GM23338 (cell line): ENCODE data around the gene USF2. TPM values are rescaled to one million over a fixed set of nuclear protein-coding genes. Genes with fewer than 3 reads are reported as not detected.

Experiments used
- ATAC-seq: fragments of 200-7000 bp; cut with Tn5 transposase; 3 replicates; pipeline ENCODE4 v1.9.1; 2020
- DNase-seq: peaks from one replicate; pipeline ENCODE4 v3.0.0-alpha.2; 2015; ENCODE audit warnings: low spot score
- H2AFZ ChIP-seq: fragments of 200-600 bp; sonication (generic); 2 replicates; pipeline ENCODE4 v1.8.0; 2016; ENCODE audit warnings: antibody characterized with exemption, mild to moderate bottlenecking, moderate library complexity
- H3F3A ChIP-seq: fragments of 200-600 bp; sonication (generic); replicated peaks from 2 replicates; pipeline ENCODE4 v1.8.0; 2017; ENCODE audit warnings: antibody characterized with exemption, mixed run types, low read depth
- H3K27ac ChIP-seq: fragments of 200-600 bp; sonication (generic); 2 replicates; pipeline ENCODE4 v1.6.1; 2016; ENCODE audit warnings: low read depth
- H3K27me3 ChIP-seq: fragments of 200-600 bp; sonication (generic); 2 replicates; pipeline ENCODE4 v1.8.0; 2016; ENCODE audit warnings: mild to moderate bottlenecking, mixed run types, moderate library complexity; ENCODE audit not compliant: insufficient read depth
- H3K36me3 ChIP-seq: fragments of 200-600 bp; sonication (generic); 2 replicates; pipeline ENCODE4 v1.8.0; 2016; ENCODE audit warnings: mild to moderate bottlenecking; ENCODE audit not compliant: insufficient read depth
- H3K4me1 ChIP-seq: fragments of 200-600 bp; sonication (generic); 2 replicates; pipeline ENCODE4 v1.8.0; 2016; ENCODE audit warnings: mild to moderate bottlenecking, moderate library complexity; ENCODE audit not compliant: insufficient read depth
- H3K4me2 ChIP-seq: fragments of 200-600 bp; sonication (generic); 2 replicates; pipeline ENCODE4 v1.7.1; 2017; ENCODE audit warnings: mixed run types
- H3K4me3 ChIP-seq: fragments of 200-600 bp; sonication (generic); 2 replicates; pipeline ENCODE4 v1.6.1; 2016; ENCODE audit warnings: mixed run types
- H3K79me2 ChIP-seq: fragments of 200-600 bp; sonication (generic); replicated peaks from 2 replicates; pipeline ENCODE4 v1.8.0; 2017; ENCODE audit warnings: mild to moderate bottlenecking; ENCODE audit not compliant: insufficient read depth
- H3K9me2 ChIP-seq: fragments of 200-600 bp; sonication (generic); 2 replicates; pipeline ENCODE4 v1.8.0; 2017; ENCODE audit not compliant: insufficient read depth
- H4K20me1 ChIP-seq: fragments of 200-600 bp; sonication (generic); replicated peaks from 2 replicates; pipeline ENCODE4 v1.8.0; 2017; ENCODE audit warnings: mild to moderate bottlenecking; ENCODE audit not compliant: insufficient read depth
- H3K27ac Mint-ChIP-seq: 2 replicates; pipeline ENCODE4 v1.8.0; 2020; ENCODE audit warnings: inconsistent platforms, mild to moderate bottlenecking, moderate library complexity, mixed read lengths
- H3K27me3 Mint-ChIP-seq: 3 replicates; pipeline ENCODE4 v1.8.0; 2022; ENCODE audit warnings: low read depth, mild to moderate bottlenecking, moderate library complexity, mixed read lengths, inconsistent platforms; ENCODE audit not compliant: insufficient read depth, poor library complexity
- H3K36me3 Mint-ChIP-seq: 3 replicates; pipeline ENCODE4 v1.8.0; 2021; ENCODE audit warnings: low read depth, mild to moderate bottlenecking, inconsistent platforms, moderate library complexity, mixed read lengths
- H3K4me1 Mint-ChIP-seq: 3 replicates; pipeline ENCODE4 v1.8.0; 2020; ENCODE audit warnings: mild to moderate bottlenecking, inconsistent platforms, mixed read lengths
- H3K4me3 Mint-ChIP-seq: 3 replicates; pipeline ENCODE4 v1.8.0; 2021; ENCODE audit warnings: moderate library complexity, mild to moderate bottlenecking, inconsistent platforms, mixed read lengths
- H3K9me3 Mint-ChIP-seq: 3 replicates; pipeline ENCODE4 v1.8.0; 2020; ENCODE audit warnings: moderate library complexity, mild to moderate bottlenecking, inconsistent platforms, mixed read lengths
- CREB1 ChIP-seq: fragments of 250-450 bp; sonication (Bioruptor Pico); IDR thresholded peaks from 2 replicates; pipeline ENCODE4 v1.5.0; 2020; ENCODE audit warnings: low read depth, mild to moderate bottlenecking, moderate library complexity
- EZH2 ChIP-seq: fragments of 200-600 bp; sonication (generic); IDR thresholded peaks from one replicate; pipeline ENCODE4 v1.8.0; 2017; ENCODE audit warnings: antibody characterized with exemption, mild to moderate bottlenecking, low read depth; ENCODE audit not compliant: unreplicated experiment
- EZH2phosphoT487 ChIP-seq: fragments of 200-600 bp; sonication (generic); IDR thresholded peaks from one replicate; pipeline ENCODE4 v1.8.1; 2018; ENCODE audit warnings: antibody characterized with exemption; ENCODE audit not compliant: unreplicated experiment
- JUNB ChIP-seq: IDR thresholded peaks from one replicate; pipeline ENCODE4 v1.6.1; 2016; ENCODE audit warnings: antibody characterized with exemption; ENCODE audit not compliant: unreplicated experiment
- NANOG ChIP-seq: IDR thresholded peaks from 2 replicates; pipeline ENCODE4 v1.6.1; 2016; ENCODE audit warnings: antibody characterized with exemption, borderline replicate concordance
- POLR2AphosphoS5 ChIP-seq: IDR thresholded peaks from 2 replicates; pipeline ENCODE4 v1.6.1; 2016; ENCODE audit warnings: antibody characterized with exemption, low read depth
- REST ChIP-seq: IDR thresholded peaks from one replicate; pipeline ENCODE4 v1.6.1; 2018; ENCODE audit warnings: antibody characterized with exemption; ENCODE audit not compliant: unreplicated experiment
- STAT1 ChIP-seq: IDR thresholded peaks from one replicate; pipeline ENCODE4 v1.6.1; 2016; ENCODE audit warnings: antibody characterized with exemption; ENCODE audit not compliant: unreplicated experiment
- ZNF114 ChIP-seq: fragments of 250-450 bp; sonication (Bioruptor Pico); IDR thresholded peaks from 2 replicates; pipeline ENCODE4 v1.5.0; 2020; ENCODE audit warnings: mild to moderate bottlenecking, moderate library complexity
- ZNF331 ChIP-seq: fragments of 250-450 bp; sonication (Bioruptor Pico); IDR thresholded peaks from 2 replicates; pipeline ENCODE4 v1.5.0; 2020; ENCODE audit warnings: low read depth, mild to moderate bottlenecking, moderate library complexity
- polyA plus RNA-seq: library from polyadenylated mRNA; unstranded; fragments of >200 nt; fragmentation: Nextera tagmentation; extraction: Ambion mirVana; gene quantifications from 2 replicates; pipeline ENCODE4 v1.2.1, GENCODE V29; 2016
- total RNA-seq: library from RNA; depleted of rRNA; stranded (reverse); fragments of >200 nt; shearing (Covaris generic); gene quantifications from 2 replicates; pipeline ENCODE4 v1.2.3, GENCODE V29; 2014
- TF ChIP-seq, protein P1 (sequence below), 2 experiments: fragments of 200-600 bp in 1 of 2; sonication (generic) in 1 of 2; conservative IDR thresholded peaks; 2 replicates each; pipeline versions ENCODE4 v1.5.1 to v1.6.1; 2016 to 2017; ENCODE audit warnings: antibody characterized with exemption in 2 of 2, low read depth in 2 of 2, mild to moderate bottlenecking in 2 of 2, moderate library complexity in 1 of 2
- TF ChIP-seq, protein P2 (sequence below): IDR thresholded peaks from 2 replicates; pipeline ENCODE4 v1.6.1; 2016; ENCODE audit warnings: antibody characterized with exemption
- TF ChIP-seq, protein P3 (sequence below): fragments of 250-450 bp; sonication (Bioruptor Pico); IDR thresholded peaks from 2 replicates; pipeline ENCODE4 v1.5.0; 2020; ENCODE audit warnings: mild to moderate bottlenecking, moderate library complexity

The USF2 gene
- total and polyA plus RNA-seq, 2 experiments from 2014 or later, result 28.9 to 60.5 TPM

GRCh38 chr19:35226748-35227147 lies 42.0 kb upstream of the USF2 start:
- Histone ChIP-seq H3K4me2 (no peak overlapping the region), H3K27ac (no peak overlapping the region), H3K27me3 (no peaks in the 10 kb centered on the region), H3K79me2 (no peaks in the 10 kb centered on the region), H3F3A (no peaks in the 10 kb centered on the region), H3K4me1 (no peaks in the 10 kb centered on the region), H3K36me3 (no peaks in the 10 kb centered on the region; the same call in 1 of the 2 replicates), H3K4me3 (no peak overlapping the region), H3K9me2 (0 out of 2 replicates have a peak, but pooled peaks cover 3% of the 10 kb centered on the region), H2AFZ (no peak overlapping the region), H4K20me1 (no peaks in the 10 kb centered on the region)
- Mint-ChIP-seq H3K4me3 (no peak overlapping the region; the same call in 2 of the 3 replicates), H3K36me3 (no peaks in the 10 kb centered on the region; the same call in 2 of the 3 replicates), H3K27ac (peak overlapping the region; percentile 27; the same call in 1 of the 2 replicates), H3K9me3 (peaks cover 5% of the 10 kb centered on the region; the same call in 1 of the 3 replicates), H3K4me1 (peaks cover 12% of the 10 kb centered on the region), H3K27me3 (peaks cover 16% of the 10 kb centered on the region)
- no peak for ATAC-seq
- DNase-seq, result no peak
- TF ChIP-seq EZH2 (no peak), REST (no peak), ZNF114 (CRISPR knock-in tag) (no peak), STAT1 (no peak), EZH2phosphoT487 (no peak), JUNB (no peak), ZNF331 (CRISPR knock-in tag) (no peak), CREB1 (CRISPR knock-in tag) (no peak), POLR2AphosphoS5 (no peak), NANOG (no peak)
- TF ChIP-seq, protein P1, sequence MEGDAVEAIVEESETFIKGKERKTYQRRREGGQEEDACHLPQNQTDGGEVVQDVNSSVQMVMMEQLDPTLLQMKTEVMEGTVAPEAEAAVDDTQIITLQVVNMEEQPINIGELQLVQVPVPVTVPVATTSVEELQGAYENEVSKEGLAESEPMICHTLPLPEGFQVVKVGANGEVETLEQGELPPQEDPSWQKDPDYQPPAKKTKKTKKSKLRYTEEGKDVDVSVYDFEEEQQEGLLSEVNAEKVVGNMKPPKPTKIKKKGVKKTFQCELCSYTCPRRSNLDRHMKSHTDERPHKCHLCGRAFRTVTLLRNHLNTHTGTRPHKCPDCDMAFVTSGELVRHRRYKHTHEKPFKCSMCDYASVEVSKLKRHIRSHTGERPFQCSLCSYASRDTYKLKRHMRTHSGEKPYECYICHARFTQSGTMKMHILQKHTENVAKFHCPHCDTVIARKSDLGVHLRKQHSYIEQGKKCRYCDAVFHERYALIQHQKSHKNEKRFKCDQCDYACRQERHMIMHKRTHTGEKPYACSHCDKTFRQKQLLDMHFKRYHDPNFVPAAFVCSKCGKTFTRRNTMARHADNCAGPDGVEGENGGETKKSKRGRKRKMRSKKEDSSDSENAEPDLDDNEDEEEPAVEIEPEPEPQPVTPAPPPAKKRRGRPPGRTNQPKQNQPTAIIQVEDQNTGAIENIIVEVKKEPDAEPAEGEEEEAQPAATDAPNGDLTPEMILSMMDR (conservative IDR thresholded peaks at IDR 0.05; ENCODE audit: low read depth in 2 of 2), result no peak
- TF ChIP-seq, protein P2, sequence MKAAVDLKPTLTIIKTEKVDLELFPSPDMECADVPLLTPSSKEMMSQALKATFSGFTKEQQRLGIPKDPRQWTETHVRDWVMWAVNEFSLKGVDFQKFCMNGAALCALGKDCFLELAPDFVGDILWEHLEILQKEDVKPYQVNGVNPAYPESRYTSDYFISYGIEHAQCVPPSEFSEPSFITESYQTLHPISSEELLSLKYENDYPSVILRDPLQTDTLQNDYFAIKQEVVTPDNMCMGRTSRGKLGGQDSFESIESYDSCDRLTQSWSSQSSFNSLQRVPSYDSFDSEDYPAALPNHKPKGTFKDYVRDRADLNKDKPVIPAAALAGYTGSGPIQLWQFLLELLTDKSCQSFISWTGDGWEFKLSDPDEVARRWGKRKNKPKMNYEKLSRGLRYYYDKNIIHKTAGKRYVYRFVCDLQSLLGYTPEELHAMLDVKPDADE, result no peak
- TF ChIP-seq, protein P3, sequence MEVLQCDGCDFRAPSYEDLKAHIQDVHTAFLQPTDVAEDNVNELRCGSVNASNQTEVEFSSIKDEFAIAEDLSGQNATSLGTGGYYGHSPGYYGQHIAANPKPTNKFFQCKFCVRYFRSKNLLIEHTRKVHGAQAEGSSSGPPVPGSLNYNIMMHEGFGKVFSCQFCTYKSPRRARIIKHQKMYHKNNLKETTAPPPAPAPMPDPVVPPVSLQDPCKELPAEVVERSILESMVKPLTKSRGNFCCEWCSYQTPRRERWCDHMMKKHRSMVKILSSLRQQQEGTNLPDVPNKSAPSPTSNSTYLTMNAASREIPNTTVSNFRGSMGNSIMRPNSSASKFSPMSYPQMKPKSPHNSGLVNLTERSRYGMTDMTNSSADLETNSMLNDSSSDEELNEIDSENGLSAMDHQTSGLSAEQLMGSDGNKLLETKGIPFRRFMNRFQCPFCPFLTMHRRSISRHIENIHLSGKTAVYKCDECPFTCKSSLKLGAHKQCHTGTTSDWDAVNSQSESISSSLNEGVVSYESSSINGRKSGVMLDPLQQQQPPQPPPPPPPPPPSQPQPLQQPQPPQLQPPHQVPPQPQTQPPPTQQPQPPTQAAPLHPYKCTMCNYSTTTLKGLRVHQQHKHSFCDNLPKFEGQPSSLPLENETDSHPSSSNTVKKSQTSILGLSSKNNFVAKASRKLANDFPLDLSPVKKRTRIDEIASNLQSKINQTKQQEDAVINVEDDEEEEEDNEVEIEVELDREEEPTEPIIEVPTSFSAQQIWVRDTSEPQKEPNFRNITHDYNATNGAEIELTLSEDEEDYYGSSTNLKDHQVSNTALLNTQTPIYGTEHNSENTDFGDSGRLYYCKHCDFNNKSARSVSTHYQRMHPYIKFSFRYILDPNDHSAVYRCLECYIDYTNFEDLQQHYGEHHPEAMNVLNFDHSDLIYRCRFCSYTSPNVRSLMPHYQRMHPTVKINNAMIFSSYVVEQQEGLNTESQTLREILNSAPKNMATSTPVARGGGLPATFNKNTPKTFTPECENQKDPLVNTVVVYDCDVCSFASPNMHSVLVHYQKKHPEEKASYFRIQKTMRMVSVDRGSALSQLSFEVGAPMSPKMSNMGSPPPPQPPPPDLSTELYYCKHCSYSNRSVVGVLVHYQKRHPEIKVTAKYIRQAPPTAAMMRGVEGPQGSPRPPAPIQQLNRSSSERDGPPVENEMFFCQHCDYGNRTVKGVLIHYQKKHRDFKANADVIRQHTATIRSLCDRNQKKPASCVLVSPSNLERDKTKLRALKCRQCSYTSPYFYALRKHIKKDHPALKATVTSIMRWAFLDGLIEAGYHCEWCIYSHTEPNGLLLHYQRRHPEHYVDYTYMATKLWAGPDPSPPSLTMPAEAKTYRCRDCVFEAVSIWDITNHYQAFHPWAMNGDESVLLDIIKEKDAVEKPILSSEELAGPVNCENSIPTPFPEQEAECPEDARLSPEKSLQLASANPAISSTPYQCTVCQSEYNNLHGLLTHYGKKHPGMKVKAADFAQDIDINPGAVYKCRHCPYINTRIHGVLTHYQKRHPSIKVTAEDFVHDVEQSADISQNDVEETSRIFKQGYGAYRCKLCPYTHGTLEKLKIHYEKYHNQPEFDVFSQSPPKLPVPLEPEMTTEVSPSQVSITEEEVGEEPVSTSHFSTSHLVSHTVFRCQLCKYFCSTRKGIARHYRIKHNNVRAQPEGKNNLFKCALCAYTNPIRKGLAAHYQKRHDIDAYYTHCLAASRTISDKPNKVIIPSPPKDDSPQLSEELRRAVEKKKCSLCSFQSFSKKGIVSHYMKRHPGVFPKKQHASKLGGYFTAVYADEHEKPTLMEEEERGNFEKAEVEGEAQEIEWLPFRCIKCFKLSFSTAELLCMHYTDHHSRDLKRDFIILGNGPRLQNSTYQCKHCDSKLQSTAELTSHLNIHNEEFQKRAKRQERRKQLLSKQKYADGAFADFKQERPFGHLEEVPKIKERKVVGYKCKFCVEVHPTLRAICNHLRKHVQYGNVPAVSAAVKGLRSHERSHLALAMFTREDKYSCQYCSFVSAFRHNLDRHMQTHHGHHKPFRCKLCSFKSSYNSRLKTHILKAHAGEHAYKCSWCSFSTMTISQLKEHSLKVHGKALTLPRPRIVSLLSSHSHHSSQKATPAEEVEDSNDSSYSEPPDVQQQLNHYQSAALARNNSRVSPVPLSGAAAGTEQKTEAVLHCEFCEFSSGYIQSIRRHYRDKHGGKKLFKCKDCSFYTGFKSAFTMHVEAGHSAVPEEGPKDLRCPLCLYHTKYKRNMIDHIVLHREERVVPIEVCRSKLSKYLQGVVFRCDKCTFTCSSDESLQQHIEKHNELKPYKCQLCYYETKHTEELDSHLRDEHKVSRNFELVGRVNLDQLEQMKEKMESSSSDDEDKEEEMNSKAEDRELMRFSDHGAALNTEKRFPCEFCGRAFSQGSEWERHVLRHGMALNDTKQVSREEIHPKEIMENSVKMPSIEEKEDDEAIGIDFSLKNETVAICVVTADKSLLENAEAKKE (CRISPR knock-in tag), result no peak
